Activated T-helper 1 cell treated with anti-CD3 and anti-CD28 coated beads, Interleukin-12 subunit alpha, Interleukin-12 subunit beta, Interleukin-2, Interleukin-4 antibody, amounts not matched to agents 30 ng/mL and 10 ng/mL and 1 ng/mL, durations not matched to agents 14 hours and 24 hours and 36 hours (primary cell): ENCODE measurements around the gene GPRIN3. TPM values are rescaled to one million over a fixed set of nuclear protein-coding genes. Genes with fewer than 3 reads are reported as not detected.

Source experiments
- total RNA-seq: library from RNA; stranded (reverse); gene quantifications from 2 replicates; pipeline ENCODE4 v1.2.3, GENCODE V29; 2022

The GPRIN3 gene
- total RNA-seq, 1 donor from 2014 or later = 37.1 TPM

Other genes with a start within 250 kb of the GPRIN3 start
- 2.0 and 2.3 TPM in 2 replicates for gene TIGD2, start 196.3 kb downstream of the GPRIN3 start, total RNA-seq